ENCODE results near the gene SLC35D2. TPM values are rescaled to one million over a fixed set of nuclear protein-coding genes. Genes with fewer than 3 reads are reported as not detected.
A peak's percentile ranks its signal among the peaks of the same experiment; 100 is the strongest.

The SLC35D2 gene
- total RNA-seq, 4 donors from 2014 or later: 35.4 to 91.3 (median 72.7) TPM

- no peaks in the 10 kb centered on the region for H3K27me3 ChIP-seq
- H3K36me3 ChIP-seq: no peaks in the 10 kb centered on the region
- no peaks in the 10 kb centered on the region for H3K9me3 ChIP-seq
- H3K27ac ChIP-seq: peak overlapping the region; percentile 1 to 56 (median 13)
- 82 to 83% methylated on average over 7 to 20 of the region's 20 CpGs for WGBS, 2 donors (ENCODE audit: low coverage in 1 of 2)
- no peak for DNase-seq
- no peak overlapping the region for H3K4me3 ChIP-seq
- H3K4me1 ChIP-seq: peaks cover 0 to 29% (median 17%) of the 10 kb centered on the region in 4 donors
- intact Hi-C loops (cut with DNase I; ENCODE audit: low total_unique reads): loop anchor here (10.0 kb wide), 1 partner anchor 102 kb away; no protein-coding TSS in a partner anchor
- in situ Hi-C loops (cut with MboI; ENCODE audit: low pct_ligation_motif_present in 1 of 4, low pct_unique_long_range_greater_than_20kb in 1 of 4, low sequenced_read_pairs in 3 of 4): loop anchor here in 2 of 4 donors (25.0 kb wide), 1 partner anchor 320 kb away; the partner anchor contains the start of gene PRXL2C (in 2 of the 2)
- TF ChIP-seq POLR2AphosphoS5 (IDR thresholded peaks at IDR 0.05): no peak
- TF ChIP-seq, protein P1, sequence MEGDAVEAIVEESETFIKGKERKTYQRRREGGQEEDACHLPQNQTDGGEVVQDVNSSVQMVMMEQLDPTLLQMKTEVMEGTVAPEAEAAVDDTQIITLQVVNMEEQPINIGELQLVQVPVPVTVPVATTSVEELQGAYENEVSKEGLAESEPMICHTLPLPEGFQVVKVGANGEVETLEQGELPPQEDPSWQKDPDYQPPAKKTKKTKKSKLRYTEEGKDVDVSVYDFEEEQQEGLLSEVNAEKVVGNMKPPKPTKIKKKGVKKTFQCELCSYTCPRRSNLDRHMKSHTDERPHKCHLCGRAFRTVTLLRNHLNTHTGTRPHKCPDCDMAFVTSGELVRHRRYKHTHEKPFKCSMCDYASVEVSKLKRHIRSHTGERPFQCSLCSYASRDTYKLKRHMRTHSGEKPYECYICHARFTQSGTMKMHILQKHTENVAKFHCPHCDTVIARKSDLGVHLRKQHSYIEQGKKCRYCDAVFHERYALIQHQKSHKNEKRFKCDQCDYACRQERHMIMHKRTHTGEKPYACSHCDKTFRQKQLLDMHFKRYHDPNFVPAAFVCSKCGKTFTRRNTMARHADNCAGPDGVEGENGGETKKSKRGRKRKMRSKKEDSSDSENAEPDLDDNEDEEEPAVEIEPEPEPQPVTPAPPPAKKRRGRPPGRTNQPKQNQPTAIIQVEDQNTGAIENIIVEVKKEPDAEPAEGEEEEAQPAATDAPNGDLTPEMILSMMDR (IDR thresholded peaks at IDR 0.05): no peak
- no peak for TF ChIP-seq POLR2A (IDR thresholded peaks at IDR 0.05)
- no peak for TF ChIP-seq EP300 (IDR thresholded peaks at IDR 0.05; ENCODE audit: low read depth)
Measured at GRCh38 chr9:96342571-96343245, 40.8 kb downstream of the SLC35D2 start.

- intact Hi-C loops (cut with DNase I; ENCODE audit: low total_unique reads): loop anchor here (10.0 kb wide), 1 partner anchor 104 kb away; no protein-coding TSS in a partner anchor
- Histone ChIP-seq H3K9me3 (no peaks in the 10 kb centered on the region), H3K4me1 (peaks cover 0 to 29% (median 17%) of the 10 kb centered on the region in 4 donors), H3K36me3 (no peaks in the 10 kb centered on the region), H3K4me3 (no peak overlapping the region), H3K27me3 (no peaks in the 10 kb centered on the region), H3K27ac (no peak overlapping the region)
- TF ChIP-seq, protein P1 (IDR thresholded peaks at IDR 0.05): no peak
- TF ChIP-seq EP300 (IDR thresholded peaks at IDR 0.05; ENCODE audit: low read depth) (no peak), POLR2AphosphoS5 (IDR thresholded peaks at IDR 0.05) (no peak), POLR2A (IDR thresholded peaks at IDR 0.05) (no peak)
- in situ Hi-C loops (cut with MboI; ENCODE audit: low pct_ligation_motif_present in 1 of 4, low pct_unique_long_range_greater_than_20kb in 1 of 4, low sequenced_read_pairs in 3 of 4): loop anchor here in 2 of 4 donors (25.0 kb wide), 1 partner anchor 322 kb away; the partner anchor contains the start of gene PRXL2C (in 2 of the 2)
- WGBS, 2 donors (ENCODE audit: low coverage in 1 of 2): 93 to 95% methylated on average over 3 of the region's 3 CpGs
- no peak for DNase-seq
Measured at GRCh38 chr9:96340707-96341106, 42.8 kb downstream of the SLC35D2 start.

- intact Hi-C loops (cut with DNase I; ENCODE audit: low total_unique reads): no loop called here
- in situ Hi-C loops (cut with MboI; ENCODE audit: low pct_ligation_motif_present in 1 of 4, low pct_unique_long_range_greater_than_20kb in 1 of 4, low sequenced_read_pairs in 3 of 4): loop anchor here in 3 of 4 donors (10.0 to 25.0 kb wide), 2 partner anchors 324 to 337 kb away; partner anchors contain the start of gene PRXL2C (in 2 of the 3)
- WGBS, 2 donors (ENCODE audit: low coverage in 1 of 2): 92% methylated on average over 3 of the region's 3 CpGs
- TF ChIP-seq, protein P1 (IDR thresholded peaks at IDR 0.05): no peak
- Histone ChIP-seq H3K9me3 (no peaks in the 10 kb centered on the region), H3K27ac (no peak overlapping the region), H3K4me1 (peaks cover 0 to 14% (median 6%) of the 10 kb centered on the region in 4 donors), H3K27me3 (no peaks in the 10 kb centered on the region), H3K4me3 (no peak overlapping the region), H3K36me3 (peaks cover 0 to 5% (median 0%) of the 10 kb centered on the region in 4 donors)
- DNase-seq: no peak
Measured at GRCh38 chr9:96338299-96338698, 45.2 kb downstream of the SLC35D2 start.

DNA sequence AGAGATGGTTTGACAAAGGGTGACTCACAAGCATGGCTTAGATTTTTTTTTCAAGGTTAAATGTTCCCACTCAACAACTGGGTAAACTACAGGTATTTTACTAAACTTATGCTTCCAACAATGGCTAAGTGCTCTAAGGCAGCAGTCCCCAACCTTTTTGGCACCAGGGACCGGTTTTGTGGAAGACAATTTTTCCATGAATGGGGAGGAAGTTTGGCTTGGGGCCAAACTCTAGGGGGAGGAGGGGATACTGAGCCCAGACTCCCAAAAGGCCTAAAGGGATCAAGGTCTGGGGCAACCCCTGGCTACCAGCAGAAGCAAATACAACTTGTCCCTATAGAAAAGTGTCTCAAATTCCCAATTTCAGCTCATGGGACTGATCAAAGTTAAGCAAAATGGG is 49.6 kb downstream of the SLC35D2 start:
- in situ Hi-C loops (cut with MboI; ENCODE audit: low pct_ligation_motif_present in 1 of 4, low pct_unique_long_range_greater_than_20kb in 1 of 4, low sequenced_read_pairs in 3 of 4): loop anchor here in 3 of 4 donors (10.0 to 25.0 kb wide), 2 partner anchors 328 to 341 kb away; partner anchors contain the start of gene PRXL2C (in 2 of the 3)
- H3K9me3 ChIP-seq: no peaks in the 10 kb centered on the region
- intact Hi-C loops (cut with DNase I; ENCODE audit: low total_unique reads): no loop called here
- 14 to 71% methylated on average over 1 of the region's 1 CpG for WGBS, 2 donors (ENCODE audit: low coverage in 1 of 2)
- no peak for TF ChIP-seq POLR2AphosphoS5 (IDR thresholded peaks at IDR 0.05)
- no peak for TF ChIP-seq EP300 (IDR thresholded peaks at IDR 0.05; ENCODE audit: low read depth)
- TF ChIP-seq, protein P1 (IDR thresholded peaks at IDR 0.05): no peak
- no peak for TF ChIP-seq POLR2A (IDR thresholded peaks at IDR 0.05)
- DNase-seq: no peak
- H3K4me1 ChIP-seq: no peaks in the 10 kb centered on the region
- peaks cover 0 to 5% (median 0%) of the 10 kb centered on the region in 4 donors for H3K36me3 ChIP-seq
- H3K4me3 ChIP-seq: no peak overlapping the region
- H3K27me3 ChIP-seq: no peaks in the 10 kb centered on the region
- no peak overlapping the region for H3K27ac ChIP-seq
